B cell (primary cell): ENCODE measurements around the gene STT3B.

Source experiments
- EZH2 ChIP-seq: IDR thresholded peaks from 2 replicates; pipeline ENCODE4 v1.6.1; 2012; ENCODE audit warnings: borderline replicate concordance, low read depth, mild to moderate bottlenecking, moderate library complexity, low read length; ENCODE audit not compliant: insufficient read depth, poor library complexity, severe bottlenecking
- TF ChIP-seq, protein P1 (sequence below): fragments of 200-600 bp; IDR thresholded peaks from one replicate; pipeline ENCODE4 v1.8.0; 2022; ENCODE audit warnings: antibody characterized with exemption, mild to moderate bottlenecking

DNA sequence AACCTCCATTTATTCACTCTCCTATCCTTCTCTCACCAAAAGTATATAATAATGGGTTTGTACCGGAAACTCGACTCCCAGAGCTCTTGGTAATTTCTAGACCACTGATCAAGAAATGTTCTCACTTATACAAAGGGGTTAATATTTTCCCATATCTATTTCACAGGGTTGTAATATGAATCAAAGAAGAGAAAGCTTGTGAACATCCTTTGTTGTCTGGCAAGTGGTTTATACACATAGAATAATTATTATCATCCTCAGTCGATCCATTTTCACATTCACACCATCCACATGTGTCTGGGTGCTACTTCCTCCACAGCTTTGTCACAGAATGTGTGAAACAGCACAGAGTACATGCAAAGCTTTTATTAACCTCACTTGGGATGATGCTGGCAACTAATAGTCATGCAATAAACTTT is 29.9 kb upstream of the STT3B start:
- TF ChIP-seq, protein P1, sequence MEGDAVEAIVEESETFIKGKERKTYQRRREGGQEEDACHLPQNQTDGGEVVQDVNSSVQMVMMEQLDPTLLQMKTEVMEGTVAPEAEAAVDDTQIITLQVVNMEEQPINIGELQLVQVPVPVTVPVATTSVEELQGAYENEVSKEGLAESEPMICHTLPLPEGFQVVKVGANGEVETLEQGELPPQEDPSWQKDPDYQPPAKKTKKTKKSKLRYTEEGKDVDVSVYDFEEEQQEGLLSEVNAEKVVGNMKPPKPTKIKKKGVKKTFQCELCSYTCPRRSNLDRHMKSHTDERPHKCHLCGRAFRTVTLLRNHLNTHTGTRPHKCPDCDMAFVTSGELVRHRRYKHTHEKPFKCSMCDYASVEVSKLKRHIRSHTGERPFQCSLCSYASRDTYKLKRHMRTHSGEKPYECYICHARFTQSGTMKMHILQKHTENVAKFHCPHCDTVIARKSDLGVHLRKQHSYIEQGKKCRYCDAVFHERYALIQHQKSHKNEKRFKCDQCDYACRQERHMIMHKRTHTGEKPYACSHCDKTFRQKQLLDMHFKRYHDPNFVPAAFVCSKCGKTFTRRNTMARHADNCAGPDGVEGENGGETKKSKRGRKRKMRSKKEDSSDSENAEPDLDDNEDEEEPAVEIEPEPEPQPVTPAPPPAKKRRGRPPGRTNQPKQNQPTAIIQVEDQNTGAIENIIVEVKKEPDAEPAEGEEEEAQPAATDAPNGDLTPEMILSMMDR = no peak
- no peak for TF ChIP-seq EZH2
